KOPT-K1 (cell line): ENCODE data around the gene LCE6A.

ENCODE experiments used
- H3K27ac ChIP-seq: fragments of 200-600 bp; sonication (generic); 2 replicates; pipeline ENCODE4 v1.5.1; 2016; ENCODE audit warnings: antibody characterized with exemption, mild to moderate bottlenecking, low read depth, low read length; ENCODE audit not compliant: poor library complexity, severe bottlenecking
- H3K36me3 ChIP-seq: fragments of 200-600 bp; sonication (generic); 2 replicates; pipeline ENCODE4 v1.5.1; 2017; ENCODE audit warnings: antibody characterized with exemption, mild to moderate bottlenecking, low read length, moderate library complexity; ENCODE audit not compliant: insufficient read depth
- H3K9me3 ChIP-seq: fragments of 200-600 bp; sonication (generic); 2 replicates; pipeline ENCODE4 v1.5.1; 2017; ENCODE audit warnings: antibody characterized with exemption, low read length, mild to moderate bottlenecking; ENCODE audit not compliant: insufficient read depth, poor library complexity, severe bottlenecking

The LCE6A gene

DNA sequence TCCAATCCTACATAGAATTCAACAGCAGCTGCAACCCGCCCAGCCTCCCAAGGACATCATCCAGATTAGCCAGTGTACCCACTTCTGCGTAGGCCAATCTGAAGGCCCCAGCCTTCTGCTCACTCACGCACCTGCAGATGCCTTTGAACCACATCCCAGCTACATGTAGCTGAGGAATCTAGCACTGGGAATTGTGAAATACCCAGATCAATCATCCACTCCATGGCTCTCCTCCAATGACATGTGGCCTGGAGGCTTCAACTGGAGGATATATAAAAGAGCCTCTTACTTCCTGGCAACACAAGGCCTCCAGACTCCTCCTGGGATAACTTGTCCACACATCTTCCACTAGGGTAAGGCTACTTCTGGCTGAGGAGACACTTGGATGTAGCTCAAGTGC, at the start of gene LCE6A:
Gene LCE6A (plus strand): TSS at position 301 of the 400 bp plus-strand sequence. CDS start 665 bp downstream, outside the sequence.
- Histone ChIP-seq H3K27ac (no peak within 1 kb of the TSS), H3K9me3 (no peaks in the 10 kb centered on the region), H3K36me3 (no peaks in the 10 kb centered on the region)

DNA sequence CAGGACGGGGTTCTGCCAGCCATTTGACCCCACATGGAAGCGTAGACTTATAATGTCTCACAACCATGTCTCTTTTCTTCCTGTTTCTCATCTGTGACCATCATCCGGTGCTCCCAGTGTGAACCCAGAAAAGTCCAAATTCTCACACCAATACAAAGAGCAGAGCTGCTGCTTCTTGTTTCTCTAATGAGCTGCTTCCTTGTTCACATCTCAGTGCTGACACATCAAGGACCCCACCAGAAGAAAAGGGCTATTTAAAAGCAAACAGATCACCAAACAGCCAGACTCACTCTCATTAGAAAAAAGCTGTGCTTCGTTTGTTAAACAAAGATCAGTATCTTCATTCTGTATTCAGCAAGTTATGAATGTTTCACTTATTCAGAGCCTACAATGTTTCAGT, 47.0 kb upstream of the LCE6A start:
- Histone ChIP-seq H3K36me3 (no peaks in the 10 kb centered on the region), H3K9me3 (no peaks in the 10 kb centered on the region), H3K27ac (no peak overlapping the region)

GRCh38 chr1:152796421-152796820, 46.2 kb upstream of the LCE6A start, which contains the start of gene LCE1D:
LCE1D (plus strand) TSS chr1:152796721; CDS start chr1:152797795, 1,074 bp downstream.
- Histone ChIP-seq H3K36me3 (no peaks in the 10 kb centered on the region), H3K9me3 (no peaks in the 10 kb centered on the region), H3K27ac (no peak within 1 kb of the TSS)

DNA sequence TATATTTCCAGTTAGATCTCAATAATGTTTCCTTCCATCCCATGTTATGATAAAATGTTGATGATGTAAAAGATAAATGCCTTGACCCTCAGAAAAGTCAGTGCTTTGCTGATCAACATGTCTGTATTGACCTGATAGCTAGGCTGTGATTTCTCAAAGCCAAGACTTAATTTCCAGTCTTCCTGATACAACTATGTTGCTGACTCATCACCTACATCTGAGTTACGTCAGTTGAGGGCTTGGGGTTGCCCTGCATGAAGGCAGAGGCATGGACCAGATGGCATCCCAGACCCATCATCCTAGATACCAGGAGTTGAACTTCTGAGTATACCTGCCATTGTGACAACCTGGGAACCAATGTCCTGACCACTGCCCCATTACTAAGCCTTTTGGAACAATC, 41.3 kb upstream of the LCE6A start:
- H3K9me3 ChIP-seq: no peaks in the 10 kb centered on the region
- no peak overlapping the region for H3K27ac ChIP-seq
- H3K36me3 ChIP-seq: no peaks in the 10 kb centered on the region

DNA sequence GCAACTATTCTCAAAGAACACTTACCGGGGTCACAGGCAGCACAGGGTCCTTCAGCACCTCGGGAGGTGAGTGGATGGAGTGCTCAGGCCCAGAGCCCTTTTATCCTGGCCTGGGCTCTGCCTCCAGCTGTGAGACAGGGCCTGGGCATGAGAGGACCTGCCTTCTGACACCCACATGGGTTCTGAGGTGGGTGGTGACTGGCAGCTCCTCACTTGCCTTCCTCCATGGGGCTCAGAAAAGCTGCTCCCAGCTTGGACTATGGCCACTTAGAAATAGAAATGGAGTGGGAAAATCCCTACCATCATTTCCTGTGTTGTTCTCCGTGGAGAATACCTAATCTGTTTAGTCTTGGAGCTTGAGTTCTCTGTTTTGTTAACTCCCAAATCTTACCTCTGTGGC, 36.1 kb upstream of the LCE6A start, which contains the start of gene LCE1C:
Gene LCE1C (minus strand): TSS at position 76 of the 400 bp plus-strand sequence. CDS start 1,173 bp downstream, outside the sequence.
- H3K27ac ChIP-seq: no peak within 1 kb of the TSS
- H3K36me3 ChIP-seq: no peaks in the 10 kb centered on the region
- H3K9me3 ChIP-seq: no peaks in the 10 kb centered on the region

DNA sequence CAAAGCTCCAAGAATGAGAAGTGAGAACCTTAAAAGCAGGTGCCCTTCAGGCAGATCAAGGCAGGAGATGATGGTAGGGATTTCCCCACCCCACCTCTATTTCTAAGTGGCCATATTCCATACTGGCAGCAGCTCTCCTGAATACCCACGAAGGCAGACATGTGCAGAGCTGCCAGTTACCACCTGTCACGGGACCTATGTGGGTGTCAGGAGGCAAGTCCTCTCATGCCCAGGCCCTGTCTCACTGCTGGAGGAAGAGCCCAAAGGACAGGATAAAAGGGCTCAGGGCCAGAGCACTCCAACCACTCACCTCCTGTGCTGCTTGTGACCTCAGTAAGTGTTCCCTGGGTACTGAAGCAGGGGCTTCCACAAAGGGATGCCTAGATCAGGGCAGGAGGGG, 31.6 kb upstream of the LCE6A start:
- no peak overlapping the region for H3K27ac ChIP-seq
- H3K36me3 ChIP-seq: no peaks in the 10 kb centered on the region
- no peaks in the 10 kb centered on the region for H3K9me3 ChIP-seq

GRCh38 chr1:152811671-152812070, 31.0 kb upstream of the LCE6A start, which contains the start of gene LCE1B:
LCE1B (plus strand) TSS chr1:152811971; CDS start chr1:152812447, 476 bp downstream.
- H3K36me3 ChIP-seq: no peaks in the 10 kb centered on the region
- no peaks in the 10 kb centered on the region for H3K9me3 ChIP-seq
- no peak within 1 kb of the TSS for H3K27ac ChIP-seq

DNA sequence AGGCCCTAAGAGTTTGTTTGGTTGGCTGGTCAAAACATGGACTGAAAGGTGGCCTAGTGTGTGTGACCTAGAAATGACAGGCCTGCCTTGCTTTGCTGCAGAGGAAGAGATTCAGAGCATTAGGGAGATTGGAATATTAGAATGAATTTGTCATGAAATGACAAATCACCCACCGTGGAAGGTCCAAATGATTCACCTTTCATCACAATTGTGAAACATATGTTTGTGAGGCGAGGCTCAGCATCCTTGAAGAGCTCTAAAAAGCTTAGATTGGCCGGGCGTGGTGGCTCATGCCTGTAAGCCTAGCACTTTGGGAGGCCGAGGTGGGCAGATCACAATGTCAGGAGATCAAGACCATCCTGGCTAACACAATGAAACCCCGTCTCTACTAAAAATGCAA, 25.3 kb upstream of the LCE6A start:
- no peak overlapping the region for H3K27ac ChIP-seq
- H3K36me3 ChIP-seq: no peaks in the 10 kb centered on the region
- H3K9me3 ChIP-seq: no peaks in the 10 kb centered on the region

DNA sequence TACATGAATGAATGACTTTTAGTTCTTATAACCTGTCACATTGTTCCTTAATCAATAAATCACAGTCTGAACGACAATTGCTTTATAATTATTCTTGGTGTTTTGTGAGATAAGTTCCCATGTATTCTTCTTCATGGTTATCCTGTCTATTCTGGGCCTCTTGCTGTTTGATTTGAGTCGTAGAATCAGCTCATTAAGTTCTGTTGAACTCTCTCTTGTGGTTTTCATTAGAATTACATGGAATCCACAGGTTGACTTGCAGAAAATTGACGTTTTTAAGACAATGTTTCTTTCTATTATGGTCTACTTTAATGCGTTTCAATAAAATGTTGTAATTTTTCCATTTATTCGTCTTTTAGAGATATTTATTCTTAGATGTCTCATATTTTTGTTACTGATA, 19.4 kb upstream of the LCE6A start:
- Histone ChIP-seq H3K36me3 (no peaks in the 10 kb centered on the region), H3K9me3 (no peaks in the 10 kb centered on the region), H3K27ac (no peak overlapping the region)

DNA sequence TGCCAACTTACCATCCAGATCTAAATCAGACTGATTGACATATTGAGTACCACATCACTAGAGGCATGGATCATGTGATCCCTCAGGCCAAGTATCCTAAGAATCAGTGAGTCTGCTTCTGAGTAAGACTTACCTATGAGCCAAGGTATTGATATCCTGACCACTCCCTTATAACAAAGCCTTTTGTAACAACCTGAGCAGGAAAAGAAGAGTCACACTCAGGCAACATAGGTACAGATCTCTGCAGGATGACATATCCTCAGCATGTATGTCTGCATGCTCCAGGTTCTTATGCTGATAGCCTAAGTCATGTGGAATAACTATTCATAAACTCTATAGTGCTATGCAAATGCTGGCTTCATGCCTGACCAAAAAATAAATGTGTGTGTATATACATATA, 17.7 kb upstream of the LCE6A start:
- Histone ChIP-seq H3K27ac (no peak overlapping the region), H3K36me3 (no peaks in the 10 kb centered on the region), H3K9me3 (no peaks in the 10 kb centered on the region)

- no peaks in the 10 kb centered on the region for H3K36me3 ChIP-seq
- no peaks in the 10 kb centered on the region for H3K9me3 ChIP-seq
- no peak within 1 kb of the TSS for H3K27ac ChIP-seq
Observed at GRCh38 chr1:152827173-152827572, 15.5 kb upstream of the LCE6A start, which contains the start of gene LCE1A. LCE1A (plus strand) TSS chr1:152827473; CDS start chr1:152827473, 0 bp downstream.

DNA sequence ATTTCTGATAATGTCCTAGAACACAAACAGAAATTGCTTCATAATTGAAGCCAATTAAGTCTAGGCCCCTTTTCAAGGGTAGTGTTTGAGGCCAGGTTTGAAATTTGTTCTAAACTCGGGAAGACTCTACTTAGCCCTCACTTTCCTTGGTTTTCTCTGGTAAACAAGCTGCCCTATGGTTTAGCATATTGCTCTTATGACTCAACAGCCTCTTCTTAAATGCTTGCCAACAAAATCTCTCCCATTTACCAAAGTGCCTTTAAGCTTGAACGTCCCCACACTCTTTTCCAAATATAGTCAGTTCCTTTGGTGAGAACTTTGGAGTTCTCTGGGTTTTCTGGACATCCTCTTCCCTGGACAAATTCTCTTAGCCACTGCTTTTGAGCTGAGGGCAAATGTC, 5.8 kb upstream of the LCE6A start:
- no peak overlapping the region for H3K27ac ChIP-seq
- no peaks in the 10 kb centered on the region for H3K36me3 ChIP-seq
- no peaks in the 10 kb centered on the region for H3K9me3 ChIP-seq

- H3K27ac ChIP-seq: no peak overlapping the region
- H3K36me3 ChIP-seq: no peaks in the 10 kb centered on the region
- no peaks in the 10 kb centered on the region for H3K9me3 ChIP-seq
Observed at GRCh38 chr1:152855661-152856060, 13.0 kb downstream of the LCE6A start.

- Histone ChIP-seq H3K9me3 (no peaks in the 10 kb centered on the region), H3K27ac (no peak overlapping the region), H3K36me3 (no peaks in the 10 kb centered on the region)
Observed at GRCh38 chr1:152858062-152858461, 15.4 kb downstream of the LCE6A start.

- H3K36me3 ChIP-seq: no peaks in the 10 kb centered on the region
- no peak within 1 kb of the TSS for H3K27ac ChIP-seq
- H3K9me3 ChIP-seq: no peaks in the 10 kb centered on the region
Observed at GRCh38 chr1:152859696-152860095, 17.0 kb downstream of the LCE6A start, which contains the start of gene LCE7A. LCE7A (plus strand) TSS chr1:152859996; CDS start chr1:152860698, 702 bp downstream.

DNA sequence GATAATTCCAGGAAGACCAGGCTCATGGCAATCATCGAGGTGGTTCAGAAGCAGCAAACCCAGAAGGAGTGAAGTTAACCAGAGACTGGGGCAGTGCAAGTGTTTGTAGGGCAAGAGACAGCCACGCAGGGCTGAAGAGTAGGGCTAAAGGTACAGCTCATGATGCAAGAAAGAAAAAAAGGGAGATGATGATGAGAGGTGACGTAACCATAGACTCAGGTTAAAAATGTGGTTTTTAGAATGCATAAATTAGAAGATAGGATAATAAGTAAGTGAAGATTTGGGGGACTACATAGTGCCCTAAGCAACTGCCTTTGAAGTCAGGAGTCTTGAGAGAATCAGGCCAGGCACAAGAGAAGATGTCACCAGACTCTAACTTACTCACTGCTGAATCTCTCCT, 17.5 kb downstream of the LCE6A start:
- H3K27ac ChIP-seq: no peak overlapping the region
- H3K36me3 ChIP-seq: no peaks in the 10 kb centered on the region
- H3K9me3 ChIP-seq: no peaks in the 10 kb centered on the region
